Keratinocyte (primary cell): ENCODE measurements around the gene BBS9.

Experiments used
- CTCF ChIP-seq, 3 experiments: IDR thresholded peaks in 1 of 3; conservative IDR thresholded peaks in 1 of 3; optimal IDR thresholded peaks in 1 of 3; 2 replicates in 2 of 3; 3 replicates in 1 of 3; pipeline versions ENCODE3 to v1.5.1; 2011; ENCODE audit warnings: low read length in 3 of 3, mild to moderate bottlenecking in 3 of 3, moderate library complexity in 2 of 3, control low read depth in 1 of 3, inconsistent platforms in 1 of 3; ENCODE audit not compliant: insufficient read depth in 2 of 3; ENCODE audit errors: extremely low read depth in 1 of 3
- EZH2 ChIP-seq: IDR thresholded peaks from one replicate; pipeline ENCODE4 v1.6.1; 2012; ENCODE audit warnings: inconsistent platforms, mild to moderate bottlenecking, low read length, moderate library complexity

GRCh38 chr7:33099154-33099940, 30.0 kb upstream of the BBS9 start:
- no peak for TF ChIP-seq EZH2
- TF ChIP-seq CTCF (optimal IDR thresholded peaks at IDR 0.05 in 1 of 3, IDR thresholded peaks at IDR 0.05 in 1 of 3, conservative IDR thresholded peaks at IDR 0.05 in 1 of 3; ENCODE audit: extremely low read depth in 1 of 3, insufficient read depth in 2 of 3, low read length in 3 of 3), result no peak
